ENCODE measurements around the gene SPATA18.

GRCh38 chr4:52096048-52096447 is 44.9 kb downstream of the SPATA18 start:
- no peak for TF ChIP-seq EZH2 (IDR thresholded peaks at IDR 0.05; ENCODE audit: low read length)
- TF ChIP-seq CTCF (optimal IDR thresholded peaks at IDR 0.05 in 1 of 3, IDR thresholded peaks at IDR 0.05 in 1 of 3, conservative IDR thresholded peaks at IDR 0.05 in 1 of 3; ENCODE audit: extremely low read depth in 1 of 3, insufficient read depth in 2 of 3, low read length in 3 of 3) = no peak

Data from keratinocyte (primary cell).